22Rv1 (cell line): ENCODE measurements around the gene DMC1.

Experiments used
- ZFX ChIP-seq: fragments of 450-650 bp; IDR thresholded peaks from 2 replicates; pipeline ENCODE4 v1.6.1; 2017; ENCODE audit warnings: antibody characterized with exemption, borderline replicate concordance
- TF ChIP-seq, protein P1 (sequence below): fragments of 450-650 bp; IDR thresholded peaks from 2 replicates; pipeline ENCODE4 v1.5.1; 2017; ENCODE audit warnings: mild to moderate bottlenecking

DNA sequence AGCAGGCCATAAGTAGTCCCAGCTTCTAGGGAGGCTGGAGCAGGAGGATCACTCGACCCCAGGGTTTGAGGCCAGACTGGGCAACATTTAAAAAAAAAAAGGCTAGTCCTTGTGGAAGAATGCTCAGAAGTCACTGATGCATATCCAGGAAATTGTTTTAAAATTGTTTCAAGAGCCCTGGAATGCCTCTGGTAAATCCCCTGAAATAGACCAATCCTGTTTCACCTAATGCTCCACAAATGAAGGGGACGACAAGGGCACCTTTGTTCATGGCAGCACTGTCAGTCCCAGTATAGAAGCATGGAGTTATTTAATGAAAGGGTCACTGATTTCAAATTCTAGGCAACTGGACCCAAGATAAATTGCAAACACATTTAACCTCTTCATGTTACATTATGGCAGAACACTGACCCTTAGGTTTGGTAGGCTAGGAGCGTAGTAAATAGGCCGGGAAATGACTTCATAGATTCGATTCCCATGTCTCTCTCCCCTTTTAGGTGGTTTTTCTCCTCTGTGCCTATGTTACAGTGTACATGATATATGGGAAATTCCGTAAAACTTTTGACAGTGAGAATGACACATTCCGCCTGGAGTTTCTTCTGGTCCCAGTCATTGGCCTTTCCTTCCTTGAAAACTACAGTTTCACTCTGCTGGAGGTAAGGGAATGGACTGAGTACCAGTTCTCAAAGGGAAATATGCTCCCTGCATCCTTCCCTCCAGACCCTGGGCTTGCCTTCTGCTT, 90.7 kb downstream of the DMC1 start:
- TF ChIP-seq, protein P1, sequence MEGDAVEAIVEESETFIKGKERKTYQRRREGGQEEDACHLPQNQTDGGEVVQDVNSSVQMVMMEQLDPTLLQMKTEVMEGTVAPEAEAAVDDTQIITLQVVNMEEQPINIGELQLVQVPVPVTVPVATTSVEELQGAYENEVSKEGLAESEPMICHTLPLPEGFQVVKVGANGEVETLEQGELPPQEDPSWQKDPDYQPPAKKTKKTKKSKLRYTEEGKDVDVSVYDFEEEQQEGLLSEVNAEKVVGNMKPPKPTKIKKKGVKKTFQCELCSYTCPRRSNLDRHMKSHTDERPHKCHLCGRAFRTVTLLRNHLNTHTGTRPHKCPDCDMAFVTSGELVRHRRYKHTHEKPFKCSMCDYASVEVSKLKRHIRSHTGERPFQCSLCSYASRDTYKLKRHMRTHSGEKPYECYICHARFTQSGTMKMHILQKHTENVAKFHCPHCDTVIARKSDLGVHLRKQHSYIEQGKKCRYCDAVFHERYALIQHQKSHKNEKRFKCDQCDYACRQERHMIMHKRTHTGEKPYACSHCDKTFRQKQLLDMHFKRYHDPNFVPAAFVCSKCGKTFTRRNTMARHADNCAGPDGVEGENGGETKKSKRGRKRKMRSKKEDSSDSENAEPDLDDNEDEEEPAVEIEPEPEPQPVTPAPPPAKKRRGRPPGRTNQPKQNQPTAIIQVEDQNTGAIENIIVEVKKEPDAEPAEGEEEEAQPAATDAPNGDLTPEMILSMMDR, result no peak
- TF ChIP-seq ZFX, result no peak
